ENCODE measurements around the gene SMAD6. TPM values are rescaled to one million over a fixed set of nuclear protein-coding genes. Genes with fewer than 3 reads are reported as not detected.

The SMAD6 gene
- total and polyA plus RNA-seq, 7 experiments from 2014 or later = 0.27 to 0.76 (median 0.40) TPM; not detected in 2

- H3K9me3 ChIP-seq (ENCODE audit: control insufficient read depth in 2 of 3, low read length in 3 of 3) = peaks cover 0 to 6% (median 0%) of the 10 kb centered on the region in 3 experiments
- no peaks in the 10 kb centered on the region for H3K36me3 ChIP-seq (ENCODE audit: control insufficient read depth in 2 of 3, insufficient read depth in 3 of 3, low read length in 3 of 3)
- no peak overlapping the region for H3K27ac ChIP-seq (ENCODE audit: low read depth, low read length)
- peaks cover 0 to 10% (median under 1%) of the 10 kb centered on the region in 11 donors for H3K9me3 Mint-ChIP-seq
- intact Hi-C loops (cut with micrococcal nuclease) = no loop called here
- peaks cover 0 to under 1% (median 0%) of the 10 kb centered on the region in 5 donors for H3K36me3 Mint-ChIP-seq
- H3K4me3 Mint-ChIP-seq = no peak overlapping the region
- no peak overlapping the region for H3K27ac Mint-ChIP-seq
- H3K27me3 ChIP-seq (ENCODE audit: control insufficient read depth in 2 of 2, insufficient read depth in 2 of 2, low read length in 2 of 2) = peaks cover 0 to 4% of the 10 kb centered on the region in 2 donors
- H3K27me3 Mint-ChIP-seq = peaks cover 22 to 49% (median 34%) of the 10 kb centered on the region in 5 donors
- H3K4me1 ChIP-seq (ENCODE audit: control insufficient read depth in 2 of 2, insufficient read depth in 2 of 2, low read length in 2 of 2) = no peaks in the 10 kb centered on the region
- DNase-seq (no peak), ATAC-seq (no peak)
- H3K4me3 ChIP-seq (ENCODE audit: low read length) = no peak overlapping the region
- ChIA-PET POLR2A (no interaction called here), CTCF (no interaction called here)
- H3K4me1 Mint-ChIP-seq = peaks cover 0 to 4% (median 0%) of the 10 kb centered on the region in 7 donors
Measured at GRCh38 chr15:66760097-66760967, 58.3 kb downstream of the SMAD6 start.

GRCh38 chr15:66760968-66761725 is 59.1 kb downstream of the SMAD6 start:
- H3K27ac ChIP-seq (ENCODE audit: low read depth, low read length) = no peak overlapping the region
- POLR2A ChIA-PET = no interaction called here
- DNase-seq (no peak), ATAC-seq (no peak)
- H3K36me3 ChIP-seq (ENCODE audit: control insufficient read depth in 2 of 3, insufficient read depth in 3 of 3, low read length in 3 of 3) = no peaks in the 10 kb centered on the region
- no peak overlapping the region for H3K4me3 ChIP-seq (ENCODE audit: low read length)
- Mint-ChIP-seq H3K27ac (no peak overlapping the region), H3K27me3 (peaks cover 28 to 57% (median 43%) of the 10 kb centered on the region in 5 donors), H3K4me3 (no peak overlapping the region), H3K4me1 (peaks cover 0 to 12% (median 0%) of the 10 kb centered on the region in 7 donors), H3K36me3 (no peaks in the 10 kb centered on the region), H3K9me3 (peaks cover 0 to 8% (median 0%) of the 10 kb centered on the region in 11 donors)
- CTCF ChIA-PET = no interaction called here
- H3K4me1 ChIP-seq (ENCODE audit: control insufficient read depth in 2 of 2, insufficient read depth in 2 of 2, low read length in 2 of 2) = no peaks in the 10 kb centered on the region
- no peaks in the 10 kb centered on the region for H3K9me3 ChIP-seq (ENCODE audit: control insufficient read depth in 2 of 3, low read length in 3 of 3)
- intact Hi-C loops (cut with micrococcal nuclease) = no loop called here
- H3K27me3 ChIP-seq (ENCODE audit: control insufficient read depth in 2 of 2, insufficient read depth in 2 of 2, low read length in 2 of 2) = peaks cover 0 to 4% of the 10 kb centered on the region in 2 donors

GRCh38 chr15:66761726-66762595 is 59.9 kb downstream of the SMAD6 start:
- CTCF ChIA-PET = no interaction called here
- no peaks in the 10 kb centered on the region for H3K36me3 Mint-ChIP-seq
- no peak for DNase-seq
- no peaks in the 10 kb centered on the region for H3K4me1 ChIP-seq (ENCODE audit: control insufficient read depth in 2 of 2, insufficient read depth in 2 of 2, low read length in 2 of 2)
- peaks cover 0 to 14% (median 0%) of the 10 kb centered on the region in 7 donors for H3K4me1 Mint-ChIP-seq
- no peaks in the 10 kb centered on the region for H3K9me3 ChIP-seq (ENCODE audit: control insufficient read depth in 2 of 3, low read length in 3 of 3)
- no peak overlapping the region for H3K27ac ChIP-seq (ENCODE audit: low read depth, low read length)
- H3K36me3 ChIP-seq (ENCODE audit: control insufficient read depth in 2 of 3, insufficient read depth in 3 of 3, low read length in 3 of 3) = no peaks in the 10 kb centered on the region
- POLR2A ChIA-PET = no interaction called here
- intact Hi-C loops (cut with micrococcal nuclease) = no loop called here
- H3K27me3 Mint-ChIP-seq = peaks cover 34 to 63% (median 51%) of the 10 kb centered on the region in 5 donors
- ATAC-seq = no peak
- peaks cover 0 to 4% of the 10 kb centered on the region in 2 donors for H3K27me3 ChIP-seq (ENCODE audit: control insufficient read depth in 2 of 2, insufficient read depth in 2 of 2, low read length in 2 of 2)
- H3K4me3 ChIP-seq (ENCODE audit: low read length) = no peak overlapping the region
- H3K27ac Mint-ChIP-seq = no peak overlapping the region
- peak overlapping the region in 1 of 10 donors; percentile 8 for H3K4me3 Mint-ChIP-seq
- peaks cover 0 to 1% (median 0%) of the 10 kb centered on the region in 11 donors for H3K9me3 Mint-ChIP-seq

GRCh38 chr15:66763186-66764071 is 61.4 kb downstream of the SMAD6 start:
- Mint-ChIP-seq H3K4me3 (no peak overlapping the region), H3K36me3 (no peaks in the 10 kb centered on the region), H3K4me1 (peaks cover 0 to 14% (median 0%) of the 10 kb centered on the region in 7 donors), H3K27ac (no peak overlapping the region), H3K27me3 (peaks cover 34 to 57% (median 52%) of the 10 kb centered on the region in 5 donors), H3K9me3 (no peaks in the 10 kb centered on the region)
- ChIA-PET POLR2A (no interaction called here), CTCF (no interaction called here)
- H3K9me3 ChIP-seq (ENCODE audit: control insufficient read depth in 2 of 3, low read length in 3 of 3) = no peaks in the 10 kb centered on the region
- intact Hi-C loops (cut with micrococcal nuclease) = no loop called here
- H3K4me3 ChIP-seq (ENCODE audit: low read length) = no peak overlapping the region
- no peak for DNase-seq
- H3K4me1 ChIP-seq (ENCODE audit: control insufficient read depth in 2 of 2, insufficient read depth in 2 of 2, low read length in 2 of 2) = no peaks in the 10 kb centered on the region
- no peak for ATAC-seq
- no peak overlapping the region for H3K27ac ChIP-seq (ENCODE audit: low read depth, low read length)
- H3K36me3 ChIP-seq (ENCODE audit: control insufficient read depth in 2 of 3, insufficient read depth in 3 of 3, low read length in 3 of 3) = no peaks in the 10 kb centered on the region
- peaks cover 0 to 4% of the 10 kb centered on the region in 2 donors for H3K27me3 ChIP-seq (ENCODE audit: control insufficient read depth in 2 of 2, insufficient read depth in 2 of 2, low read length in 2 of 2)

GRCh38 chr15:66764072-66764786 is 62.2 kb downstream of the SMAD6 start:
- CTCF ChIA-PET = interaction anchor here (0.6 kb wide), 1 partner anchor 1998 kb away, joined by 3 read pairs; no protein-coding TSS in a partner anchor
- Histone ChIP-seq H3K27ac (ENCODE audit: low read depth, low read length) (no peak overlapping the region), H3K9me3 (ENCODE audit: control insufficient read depth in 2 of 3, low read length in 3 of 3) (no peaks in the 10 kb centered on the region), H3K27me3 (ENCODE audit: control insufficient read depth in 2 of 2, insufficient read depth in 2 of 2, low read length in 2 of 2) (peaks cover 0 to 4% of the 10 kb centered on the region in 2 donors), H3K4me1 (ENCODE audit: control insufficient read depth in 2 of 2, insufficient read depth in 2 of 2, low read length in 2 of 2) (no peaks in the 10 kb centered on the region), H3K36me3 (ENCODE audit: control insufficient read depth in 2 of 3, insufficient read depth in 3 of 3, low read length in 3 of 3) (no peaks in the 10 kb centered on the region), H3K4me3 (ENCODE audit: low read length) (no peak overlapping the region)
- Mint-ChIP-seq H3K27ac (no peak overlapping the region), H3K4me1 (peaks cover 0 to 14% (median 0%) of the 10 kb centered on the region in 7 donors), H3K27me3 (peaks cover 34 to 59% (median 52%) of the 10 kb centered on the region in 5 donors), H3K36me3 (no peaks in the 10 kb centered on the region), H3K9me3 (no peaks in the 10 kb centered on the region), H3K4me3 (no peak overlapping the region)
- ATAC-seq = no peak
- intact Hi-C loops (cut with micrococcal nuclease) = no loop called here
- POLR2A ChIA-PET = no interaction called here
- DNase-seq = no peak
